HK-2 (cell line): Measurements from ENCODE around the gene CPN2.

Source experiments
- DNase-seq: peaks from one replicate; pipeline ENCODE4 v3.0.0-alpha.2; 2018; ENCODE audit not compliant: unreplicated experiment

Gene CPN2

DNA sequence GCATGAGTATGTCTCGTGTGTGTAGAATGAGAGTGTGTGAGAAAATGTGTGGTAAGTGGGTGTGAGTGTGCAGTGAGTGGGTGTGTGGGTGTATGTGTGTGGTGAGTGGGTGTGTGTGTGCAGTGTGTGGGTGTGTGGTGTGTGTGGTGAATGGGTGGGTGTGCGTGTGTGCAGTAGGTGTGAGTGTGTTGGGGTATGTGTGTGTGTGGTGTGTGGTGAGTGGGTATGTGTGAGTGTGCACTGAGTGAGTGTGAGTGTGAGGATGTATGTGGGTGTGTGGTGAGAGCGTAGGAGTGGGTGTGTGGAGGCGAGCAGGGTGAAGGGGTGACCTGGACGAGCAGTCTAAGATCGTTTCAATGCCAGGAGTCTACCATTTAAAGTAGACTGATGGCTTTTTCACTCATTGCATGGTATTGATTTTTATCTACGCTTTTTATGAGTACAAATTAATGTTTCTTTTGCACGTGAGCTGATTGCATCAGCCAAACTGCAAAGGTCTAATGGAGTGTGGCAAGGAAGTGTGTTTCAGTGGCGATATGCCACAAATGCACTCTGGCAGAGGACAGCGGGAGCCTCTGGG, 1.6 kb upstream of the CPN2 start:
- no peak for DNase-seq

DNA sequence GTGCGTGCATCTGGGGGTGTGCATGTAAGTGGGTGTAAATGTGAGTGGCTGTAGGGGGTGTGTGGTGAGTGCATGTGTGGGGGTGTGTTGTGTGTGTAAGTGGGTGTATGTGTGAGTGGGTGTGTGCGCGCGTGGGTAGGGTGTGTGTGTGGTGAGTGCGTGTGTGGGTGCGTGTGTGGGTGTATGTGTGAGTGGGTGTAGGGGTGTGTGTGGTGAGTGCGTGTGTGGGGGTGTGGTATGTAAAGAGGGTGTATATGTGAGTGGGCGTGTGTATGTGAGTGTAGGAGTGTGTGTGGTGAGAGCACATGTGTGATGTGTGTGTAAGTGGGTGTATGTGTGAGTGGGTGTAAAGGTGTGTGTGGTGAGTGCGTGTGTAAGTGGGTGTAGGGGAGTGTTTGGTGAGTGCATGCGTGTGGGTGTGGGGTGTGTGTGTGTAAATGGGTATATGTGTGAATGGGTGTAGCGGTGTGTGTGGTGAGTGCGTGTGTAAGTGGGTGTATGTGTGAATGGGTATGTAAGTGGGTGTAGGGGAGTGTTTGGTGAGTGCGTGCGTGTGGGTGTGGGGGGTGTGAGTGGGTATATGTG, 916 bp upstream of the CPN2 start:
- DNase-seq, result no peak

DNA sequence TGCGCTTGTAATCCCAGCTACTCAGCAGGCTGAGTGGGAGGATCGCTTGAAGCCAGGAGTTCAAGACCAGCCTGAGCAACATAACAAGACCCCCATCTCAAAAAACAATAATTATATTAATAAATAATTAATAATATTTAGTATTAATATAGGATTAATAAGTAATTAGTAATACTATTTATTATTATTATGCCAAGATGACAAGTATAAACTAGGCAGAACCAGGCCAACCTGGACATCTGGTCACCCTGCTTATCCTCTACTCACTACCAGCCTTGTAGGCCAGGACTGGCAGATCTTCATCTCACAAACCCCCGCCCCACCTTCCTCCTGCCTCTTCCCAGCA, 429 bp downstream of the CPN2 start:
- DNase-seq, result no peak

DNA sequence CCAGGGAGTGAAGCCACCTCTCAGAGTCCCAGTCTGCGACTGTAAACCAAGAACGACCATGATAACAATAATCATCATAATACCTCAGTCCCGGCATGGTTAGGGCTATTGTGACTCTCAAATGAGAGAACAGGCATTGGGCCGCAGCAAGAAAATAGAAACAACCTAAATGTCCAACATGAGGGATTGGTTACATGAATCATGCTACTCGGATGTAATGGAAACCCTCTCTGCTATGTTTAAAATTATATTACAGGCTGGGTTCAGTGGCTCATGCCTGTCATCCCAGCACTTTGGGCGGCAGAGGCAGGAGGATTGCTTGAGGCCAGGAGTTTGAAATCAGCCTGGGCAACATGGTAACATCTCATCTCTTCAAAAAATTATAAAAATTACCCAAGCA, 2.8 kb downstream of the CPN2 start:
- no peak for DNase-seq

DNA sequence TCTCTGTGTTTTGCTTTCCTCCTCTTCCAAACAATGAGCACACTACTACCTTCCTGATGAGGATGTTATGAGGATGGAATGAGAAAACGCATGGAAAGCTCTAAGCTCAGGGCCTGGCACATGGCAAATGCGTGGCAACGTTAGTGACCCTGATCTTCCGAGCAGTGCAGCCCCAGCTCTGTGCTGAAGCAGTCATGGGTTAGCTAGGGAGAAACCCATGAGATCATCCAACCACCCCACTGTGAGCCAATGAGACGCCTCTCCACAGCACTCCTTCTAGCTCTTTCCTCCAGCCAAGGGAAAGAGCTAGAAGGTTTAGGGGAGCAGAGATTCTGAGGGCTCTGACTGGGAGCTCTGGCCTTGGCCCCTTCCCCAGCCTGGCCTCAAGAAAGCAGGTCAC, 4.5 kb downstream of the CPN2 start:
- DNase-seq, result no peak

DNA sequence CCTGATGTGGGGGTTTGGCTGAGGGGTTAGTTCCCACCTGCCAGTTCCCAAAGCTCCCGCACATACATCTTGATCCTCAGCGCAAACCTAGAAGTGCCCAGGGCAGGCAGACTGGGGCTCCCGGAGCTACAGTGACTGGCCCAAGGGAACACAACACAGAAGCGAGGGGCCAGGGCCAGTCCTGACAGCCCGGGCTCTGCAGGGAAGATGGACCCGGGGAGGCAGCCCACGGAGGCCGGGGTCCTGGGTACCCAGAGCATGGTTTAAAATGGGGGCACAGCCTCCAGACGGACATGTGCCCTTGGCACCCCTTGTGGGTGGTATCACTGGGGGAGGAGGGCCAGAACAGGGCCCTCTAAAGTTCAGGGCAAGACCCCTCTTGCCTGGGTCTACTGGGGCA, 5.1 kb downstream of the CPN2 start:
- DNase-seq, result no peak

DNA sequence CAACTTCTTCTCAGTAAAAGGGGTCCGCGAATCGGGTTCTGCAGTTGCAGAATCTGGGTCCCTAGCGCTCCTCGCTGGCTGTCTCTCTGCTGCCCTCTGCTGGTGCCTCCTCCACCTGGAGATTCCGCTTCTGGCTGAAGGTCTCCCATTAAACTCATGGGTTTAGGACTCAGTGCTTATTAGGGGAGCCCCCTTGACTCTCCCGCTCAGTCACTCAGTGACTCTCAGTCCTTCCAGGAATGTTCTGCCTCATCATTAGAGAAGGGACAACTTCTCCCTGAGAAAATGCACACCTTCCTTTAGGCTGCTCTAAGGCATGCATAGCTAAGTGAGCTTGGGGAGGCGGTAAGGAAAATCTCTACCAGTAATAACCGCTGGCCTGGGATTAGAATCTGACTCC, 7.1 kb downstream of the CPN2 start:
- DNase-seq, result peak; percentile 74

DNA sequence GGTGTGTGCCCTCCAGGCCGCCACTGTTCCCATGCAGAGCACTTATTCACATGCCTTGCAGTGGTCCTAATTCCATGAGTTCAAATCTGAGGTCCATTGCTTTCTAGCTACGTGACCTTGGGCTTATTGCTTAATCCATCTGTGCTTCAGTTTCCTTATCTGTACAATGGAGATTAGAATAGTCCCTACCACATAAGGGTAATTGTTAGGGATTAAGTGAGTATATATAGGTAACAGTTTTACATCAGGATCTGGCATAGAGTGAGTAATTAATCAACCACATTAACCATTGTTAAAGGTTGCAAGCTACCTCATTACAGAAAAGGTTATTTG, 7.6 kb downstream of the CPN2 start:
- DNase-seq, result no peak

DNA sequence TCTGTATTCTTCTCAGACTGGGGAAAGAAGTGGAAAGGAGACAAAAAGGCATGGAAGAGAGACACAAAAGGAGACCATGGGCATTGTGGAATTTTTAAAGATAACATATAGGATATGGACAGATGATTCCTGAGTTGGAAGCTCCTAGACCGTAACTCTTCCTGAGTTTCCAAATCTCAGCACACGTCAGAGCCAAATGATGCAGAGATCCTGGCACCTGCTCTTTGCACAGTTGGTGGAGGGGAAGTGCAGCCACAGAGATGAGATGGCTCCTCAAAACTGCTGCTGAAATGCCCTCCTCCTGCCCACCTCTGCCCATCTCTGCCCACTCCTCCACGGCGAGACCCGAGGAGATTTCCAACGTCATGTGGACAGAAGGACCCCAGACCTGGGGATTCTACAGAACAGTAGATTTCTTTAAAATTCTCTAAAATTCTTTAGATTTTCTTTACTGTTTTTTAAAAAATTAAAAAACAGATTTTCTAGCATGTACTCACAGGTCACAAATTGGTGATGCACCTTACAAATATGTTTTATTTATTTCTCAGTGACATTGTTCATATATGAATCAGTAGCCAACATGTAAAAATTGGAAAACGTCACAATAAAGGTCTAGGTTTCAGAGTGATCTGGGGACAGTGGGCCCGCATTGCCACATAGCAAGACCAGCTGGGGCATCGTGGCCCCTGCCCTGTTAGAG, 8.1 kb downstream of the CPN2 start:
- DNase-seq, result no peak

DNA sequence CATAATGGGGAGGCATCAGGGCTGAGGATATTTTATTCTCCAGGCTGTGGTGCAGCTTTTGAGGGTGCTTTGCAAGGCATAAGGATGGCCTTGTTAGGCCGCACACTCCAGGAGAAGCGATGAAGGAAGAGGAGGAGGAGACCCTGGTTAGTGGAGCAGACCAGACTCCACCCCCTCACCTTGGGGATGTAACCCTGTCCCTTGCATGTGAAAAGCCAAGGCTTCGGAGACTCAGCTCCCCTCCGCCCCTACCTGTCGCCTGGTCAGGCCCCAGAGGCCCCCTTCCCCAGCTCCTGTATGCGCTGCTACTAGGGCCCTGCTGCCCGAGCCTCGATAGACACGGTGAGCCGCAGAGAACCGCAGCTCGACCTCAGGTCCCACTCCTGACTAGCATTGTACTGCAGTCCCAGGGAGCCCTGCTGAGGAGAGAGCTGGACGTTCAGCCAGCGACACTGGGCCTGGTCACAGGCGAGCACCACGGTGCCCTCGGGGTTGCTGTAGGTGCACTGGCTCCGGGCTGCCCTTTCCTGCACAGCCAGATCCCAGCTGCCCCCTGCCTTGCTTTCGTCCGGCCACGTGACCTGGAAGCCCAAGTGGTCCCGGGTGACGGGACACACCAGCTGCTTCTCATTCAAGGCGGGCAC, 10.2 kb downstream of the CPN2 start:
- no peak for DNase-seq

DNA sequence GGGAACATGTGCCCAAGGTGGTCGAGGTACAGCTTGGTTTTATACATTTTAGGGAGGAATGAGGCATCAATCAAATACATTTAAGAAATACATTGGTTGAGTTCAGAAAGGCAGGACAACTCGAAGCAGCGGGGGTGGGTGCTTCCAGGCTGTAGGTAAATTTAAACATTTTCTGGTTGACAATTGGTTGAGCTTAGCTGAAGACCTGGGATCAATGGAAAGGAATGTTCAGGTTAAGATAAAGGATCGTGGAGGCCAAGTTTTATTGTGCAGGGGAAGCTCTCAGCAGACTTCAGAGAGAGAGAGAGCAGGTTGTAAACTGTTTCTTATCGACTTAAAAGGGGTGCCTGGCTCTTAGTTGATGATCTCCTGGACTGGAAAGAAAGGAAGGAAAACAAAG, 11.3 kb downstream of the CPN2 start:
- no peak for DNase-seq

DNA sequence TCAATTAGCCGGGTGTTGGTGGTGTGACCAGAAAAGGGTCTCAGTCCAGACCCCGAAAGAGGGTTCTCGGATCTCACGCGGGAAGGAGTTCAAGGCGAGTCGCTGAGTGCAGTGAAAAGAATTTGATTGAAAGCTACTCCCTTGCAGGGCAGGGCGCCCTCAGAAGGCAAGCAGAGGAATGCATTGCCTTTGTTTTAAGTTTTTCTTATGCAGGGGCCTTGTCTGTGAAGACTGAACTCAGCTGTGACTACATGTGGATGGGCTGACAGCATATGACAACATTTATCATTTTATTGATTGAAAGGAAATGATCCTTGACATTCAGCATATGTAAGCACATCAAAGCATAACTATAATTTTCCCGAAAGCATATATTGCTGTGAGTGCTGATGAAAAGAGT, 11.8 kb downstream of the CPN2 start:
- DNase-seq, result no peak

DNA sequence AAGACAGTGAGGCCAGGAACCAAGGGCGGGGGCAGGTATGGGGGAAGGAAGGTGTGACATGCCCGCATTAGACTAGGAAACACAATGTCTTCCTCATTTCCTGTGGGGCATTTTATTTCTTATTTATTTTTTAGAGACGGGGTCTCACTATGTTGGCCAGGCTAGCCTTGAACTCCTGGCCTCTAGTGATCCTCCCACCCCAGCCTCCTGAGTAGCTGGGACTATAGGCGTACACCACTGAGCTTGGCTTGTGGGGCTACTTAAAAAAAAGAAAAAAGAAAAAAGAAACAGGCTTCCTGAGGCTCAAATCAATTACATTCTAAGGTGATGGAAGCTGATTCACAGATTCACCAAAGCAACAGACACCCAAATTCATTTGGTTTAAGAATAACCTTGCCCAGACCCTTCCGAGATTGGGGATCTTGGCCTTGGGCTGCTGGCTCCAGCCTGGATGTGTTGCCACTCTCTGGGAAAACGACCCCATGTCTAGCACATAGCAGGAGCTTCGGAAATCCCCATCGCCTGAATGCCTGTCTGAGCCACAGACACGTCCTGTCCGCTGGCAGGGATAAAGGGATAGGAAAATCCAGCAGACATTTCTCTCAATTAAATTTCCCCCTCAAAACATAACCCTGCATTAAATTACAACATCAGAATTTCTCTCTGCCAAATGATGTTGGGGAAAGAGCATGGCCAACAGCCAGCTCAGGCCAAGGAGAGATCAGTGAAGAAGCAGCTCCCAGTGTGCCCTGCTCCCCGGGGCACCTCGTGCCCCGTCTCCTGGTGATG, 13.0 kb downstream of the CPN2 start:
- DNase-seq, result no peak

DNA sequence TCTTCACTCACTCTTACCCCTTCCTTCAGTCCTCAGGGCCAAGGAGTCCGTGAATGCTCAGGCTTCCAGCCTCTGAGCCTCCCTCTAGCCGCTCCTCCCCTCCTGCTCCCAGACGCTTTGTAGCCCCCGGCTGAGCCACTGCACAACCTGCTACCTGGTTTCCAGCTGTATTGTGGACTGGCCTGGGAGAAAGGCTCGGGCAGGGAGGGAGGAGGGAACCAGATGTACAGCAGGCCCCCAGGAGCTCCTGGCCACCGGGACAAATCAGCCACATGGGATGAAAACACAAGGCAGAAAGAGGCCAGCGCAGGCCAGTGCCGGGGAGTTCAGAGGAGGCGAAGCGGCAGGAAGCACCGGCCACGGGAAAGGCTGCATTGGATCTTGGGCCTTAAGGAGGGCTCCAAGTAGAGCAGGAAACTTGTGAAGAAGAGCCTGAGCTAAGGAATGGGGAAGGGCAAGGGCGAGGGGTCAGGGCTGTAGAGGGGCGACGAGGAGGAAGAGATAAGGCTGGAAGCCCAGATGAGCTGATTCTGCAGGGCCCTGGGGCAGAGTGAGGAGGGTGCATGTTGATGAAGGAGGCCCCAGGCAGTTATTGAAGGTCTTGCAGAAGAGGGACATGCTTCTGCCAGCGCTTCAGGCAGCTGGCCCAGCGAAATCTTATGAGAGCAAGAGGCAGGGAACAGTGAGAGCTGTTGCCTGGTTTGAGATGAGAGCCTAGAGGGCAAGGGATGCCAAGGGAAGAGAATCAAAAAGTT, 14.3 kb downstream of the CPN2 start:
- no peak for DNase-seq

DNA sequence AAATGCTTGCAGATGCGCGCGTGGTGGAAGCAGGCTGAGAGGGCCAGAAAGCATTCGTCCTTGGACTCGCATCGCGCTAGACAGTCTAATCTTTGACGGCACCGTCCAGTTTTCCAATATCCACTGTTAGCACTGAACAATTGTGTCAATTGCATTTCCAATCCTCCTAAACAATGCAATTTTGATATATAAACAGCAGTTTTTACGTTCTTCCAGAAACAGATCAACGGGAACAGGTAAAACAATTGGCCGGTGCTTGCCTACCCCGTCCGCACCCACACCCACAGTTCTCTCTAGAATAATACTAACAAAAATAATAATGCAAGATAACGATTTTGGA, 17.2 kb downstream of the CPN2 start:
- DNase-seq, result no peak

DNA sequence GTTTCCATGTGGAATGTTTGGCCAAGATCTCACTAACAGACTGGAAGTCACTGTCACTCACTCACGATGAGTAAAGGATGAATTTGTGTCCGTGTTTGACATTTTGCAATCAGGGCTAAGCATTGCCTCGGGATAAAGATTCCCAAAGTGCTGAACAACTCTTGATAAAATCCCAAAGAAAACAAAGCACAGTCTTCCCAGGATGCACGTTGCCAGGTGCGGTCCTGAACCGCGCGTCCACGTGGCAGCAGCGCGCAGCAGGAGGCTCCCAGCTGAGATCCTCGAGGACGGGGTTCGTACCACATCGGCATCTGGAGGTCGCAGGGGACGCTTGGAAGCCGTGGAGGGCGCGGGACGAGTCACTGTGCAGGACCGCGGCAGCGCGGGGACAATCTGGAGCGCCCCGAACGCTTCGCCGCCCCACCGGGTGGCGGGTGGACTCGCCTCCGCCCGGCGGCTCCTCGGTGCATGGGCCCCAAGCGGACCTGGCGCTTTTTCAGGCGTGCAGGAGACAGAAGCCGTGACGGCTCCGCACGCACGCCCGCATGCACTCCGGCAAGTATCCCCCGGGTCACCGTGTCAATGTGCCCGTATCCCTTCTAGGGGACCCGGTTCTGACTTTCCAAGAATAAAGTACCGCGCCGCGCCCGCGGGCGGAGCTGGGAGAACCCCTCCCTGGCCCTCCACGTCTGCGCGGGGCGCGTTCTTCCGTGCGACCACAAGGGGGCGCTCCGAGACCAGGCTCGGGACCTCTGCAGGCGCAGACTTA, 17.7 kb downstream of the CPN2 start:
- peak; percentile 94 for DNase-seq

DNA sequence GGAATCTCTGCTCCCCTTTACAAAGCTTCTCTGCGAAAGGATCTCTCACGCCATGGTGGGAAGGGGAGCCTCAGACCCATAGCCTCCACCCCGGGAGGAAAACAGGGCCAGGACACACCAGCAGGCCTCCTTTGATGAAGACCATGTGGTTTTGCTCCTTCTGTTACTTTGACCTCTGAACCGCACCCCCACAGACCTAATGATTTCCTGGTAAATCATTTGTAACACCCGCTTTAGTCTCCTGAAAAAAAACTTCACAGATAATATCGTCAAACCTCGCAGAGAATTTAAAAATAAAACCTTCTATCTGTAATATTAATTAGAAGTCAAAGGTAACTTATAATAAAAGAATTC, 18.3 kb downstream of the CPN2 start:
- DNase-seq, result no peak

DNA sequence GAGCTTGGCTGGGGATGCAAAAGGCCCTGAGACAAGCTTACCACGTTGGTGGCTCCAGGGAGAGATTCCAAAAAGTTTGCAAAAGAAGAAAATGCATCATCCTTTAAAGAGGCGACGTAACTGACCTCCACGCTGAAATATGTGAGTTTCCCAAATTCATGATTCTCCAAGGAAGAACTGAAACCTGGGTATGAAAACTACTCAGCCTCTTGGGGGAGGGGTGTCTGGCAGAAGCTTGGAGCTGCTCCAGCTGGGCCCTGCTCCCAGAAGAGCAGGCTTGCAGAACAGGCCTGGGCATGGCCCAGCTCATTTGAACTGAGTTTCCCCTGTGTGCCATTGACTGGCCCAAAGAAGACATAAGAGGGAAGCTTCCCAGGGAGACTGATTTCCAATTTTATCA, 20.5 kb downstream of the CPN2 start:
- DNase-seq, result no peak

DNA sequence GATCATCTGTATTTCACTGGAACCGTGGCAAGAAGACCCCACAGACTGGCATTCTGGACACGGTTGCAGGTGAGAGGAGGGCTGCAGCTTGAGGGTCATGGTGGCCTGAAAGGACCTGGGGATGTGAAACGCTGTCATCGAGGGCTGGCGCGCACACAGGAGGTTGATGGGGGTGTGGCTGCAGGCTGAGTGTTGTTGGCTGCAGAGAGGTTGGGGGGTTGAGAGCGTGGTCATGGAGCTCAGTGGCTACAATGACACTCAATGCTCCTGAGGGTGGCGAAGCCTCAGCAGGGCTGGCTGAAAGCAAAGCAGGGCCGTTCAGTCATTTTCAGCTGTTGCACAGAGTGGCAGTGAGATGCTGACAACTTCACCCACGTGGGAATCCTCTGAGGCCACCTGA, 21.0 kb downstream of the CPN2 start:
- no peak for DNase-seq

DNA sequence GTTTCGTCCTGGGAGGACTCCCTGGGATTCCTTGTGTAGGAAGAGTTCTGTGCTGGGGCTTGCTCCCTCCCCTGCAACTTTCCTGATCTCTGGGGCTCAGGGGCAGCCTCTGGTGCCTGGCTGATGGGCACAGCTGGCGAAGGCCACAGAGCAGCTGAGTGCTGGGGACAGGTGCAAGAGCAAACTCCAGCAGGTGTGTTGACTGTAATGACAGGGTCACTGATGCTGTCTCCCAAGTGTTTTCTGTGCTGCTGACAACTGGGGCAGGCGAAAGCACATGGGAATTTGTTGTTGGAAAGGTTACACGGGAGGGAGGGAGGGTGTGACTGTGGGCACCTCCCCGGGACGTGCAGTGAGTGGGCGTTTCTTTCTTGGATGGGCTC, 21.6 kb downstream of the CPN2 start:
- no peak for DNase-seq

DNA sequence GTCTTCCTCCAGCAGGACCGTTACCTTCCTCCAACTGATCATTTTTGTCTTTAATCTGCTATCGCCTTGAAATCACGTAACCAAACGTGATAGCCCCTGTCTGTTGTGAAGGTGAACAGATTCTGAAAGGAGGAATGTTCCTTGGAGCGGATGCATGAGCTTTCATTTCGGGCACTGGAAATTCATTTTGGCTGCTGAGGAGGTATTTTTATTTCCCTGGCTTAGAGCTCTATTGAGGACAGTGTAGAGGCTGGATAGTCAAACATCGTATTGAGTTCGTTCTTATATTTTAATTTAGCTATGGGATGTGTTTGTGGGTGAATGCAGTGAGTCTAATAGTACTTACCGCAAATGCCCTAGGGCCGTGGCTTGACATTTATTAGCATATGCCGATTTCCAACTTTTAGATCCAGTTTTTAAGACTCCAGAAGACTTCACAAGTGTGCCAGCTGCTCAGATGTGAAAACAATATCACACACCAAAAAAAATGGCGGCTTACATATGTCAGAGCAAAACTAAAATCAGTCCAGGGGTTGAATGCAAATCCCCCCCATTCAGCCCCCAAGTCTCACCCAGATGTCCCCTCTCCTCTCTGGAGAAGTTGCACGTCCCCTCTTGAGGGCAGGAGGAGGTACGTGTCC, 22.1 kb downstream of the CPN2 start:
- no peak for DNase-seq
